HEK293T (cell line): ENCODE measurements around the gene TBC1D8.

Experiments used
- CTCF ChIA-PET: fragments of 350-600 bp; formaldehyde crosslinking; extraction: SDS; loops from one replicate; lab custom pipeline; 2021; ENCODE audit warnings: antibody characterized with exemption, inconsistent platforms; lab: Yijun Ruan, JAX
- POLR2A ChIA-PET: fragments of 350-600 bp; formaldehyde crosslinking; extraction: SDS; loops from one replicate; lab custom pipeline; 2020; ENCODE audit warnings: antibody characterized with exemption, inconsistent platforms; lab: Yijun Ruan, JAX
- DNase-seq: peaks from one replicate; pipeline ENCODE4 v3.0.0; 2012; ENCODE audit warnings: mixed read lengths; ENCODE audit errors: extremely low spot score
- ARNT ChIP-seq: fragments of 450-650 bp; IDR thresholded peaks from 2 replicates; pipeline ENCODE4 v1.6.1; 2017; ENCODE audit warnings: mild to moderate bottlenecking
- BHLHE40 ChIP-seq: fragments of 450-650 bp; IDR thresholded peaks from 2 replicates; pipeline ENCODE4 v1.6.1; 2016; ENCODE audit warnings: mild to moderate bottlenecking, moderate library complexity, borderline replicate concordance
- CTBP1 ChIP-seq: fragments of 450-650 bp; IDR thresholded peaks from 2 replicates; pipeline ENCODE4 v1.6.1; 2016; ENCODE audit warnings: borderline replicate concordance
- ELF4 ChIP-seq: fragments of 450-650 bp; IDR thresholded peaks from 2 replicates; pipeline ENCODE4 v1.6.1; 2017; ENCODE audit warnings: antibody characterized with exemption
- FOXA1 ChIP-seq: fragments of 450-650 bp; IDR thresholded peaks from 2 replicates; pipeline ENCODE4 v1.6.1; 2016; ENCODE audit warnings: mild to moderate bottlenecking
- FOXK2 ChIP-seq: fragments of 450-650 bp; IDR thresholded peaks from 2 replicates; pipeline ENCODE4 v1.6.1; 2016; ENCODE audit warnings: mild to moderate bottlenecking
- FOXM1 ChIP-seq: fragments of 450-650 bp; IDR thresholded peaks from 2 replicates; pipeline ENCODE4 v1.6.1; 2017; ENCODE audit warnings: mild to moderate bottlenecking, borderline replicate concordance
- HDGF ChIP-seq: fragments of 450-650 bp; IDR thresholded peaks from 2 replicates; pipeline ENCODE4 v1.6.1; 2017; ENCODE audit warnings: antibody characterized with exemption, borderline replicate concordance
- L3MBTL2 ChIP-seq: fragments of 450-650 bp; conservative IDR thresholded peaks from 2 replicates; pipeline ENCODE4 v1.6.1; 2016; ENCODE audit warnings: mild to moderate bottlenecking
- LEF1 ChIP-seq: fragments of 450-650 bp; IDR thresholded peaks from 2 replicates; pipeline ENCODE4 v1.6.1; 2017; ENCODE audit warnings: mild to moderate bottlenecking, borderline replicate concordance
- NFRKB ChIP-seq: fragments of 450-650 bp; IDR thresholded peaks from 2 replicates; pipeline ENCODE4 v1.6.1; 2016; ENCODE audit warnings: mild to moderate bottlenecking, moderate library complexity
- PKNOX1 ChIP-seq: fragments of 450-650 bp; IDR thresholded peaks from 2 replicates; pipeline ENCODE4 v1.6.1; 2016
- SP1 ChIP-seq: fragments of 450-650 bp; IDR thresholded peaks from 2 replicates; pipeline ENCODE4 v1.6.1; 2017
- SUZ12 ChIP-seq: fragments of 450-650 bp; IDR thresholded peaks from 2 replicates; pipeline ENCODE4 v1.6.1; 2016; ENCODE audit warnings: mild to moderate bottlenecking
- TARDBP ChIP-seq: fragments of 450-650 bp; IDR thresholded peaks from 2 replicates; pipeline ENCODE4 v1.6.1; 2016
- ZNF384 ChIP-seq: fragments of 450-650 bp; IDR thresholded peaks from 2 replicates; pipeline ENCODE4 v1.6.1; 2016

Gene TBC1D8

GRCh38 chr2:101146535-101146934 is 4.6 kb downstream of the TBC1D8 start:
- ChIA-PET CTCF (no interaction called here), POLR2A (interaction anchor here (2.0 kb wide), 1 partner anchor 145 kb away, joined by 5 read pairs; the partner anchor contains the start of gene RPL31)
- DNase-seq, result no peak
- TF ChIP-seq SUZ12, result no peak
- TF ChIP-seq TARDBP, result no peak
- TF ChIP-seq FOXA1, result no peak
- no peak for TF ChIP-seq ZNF384
- no peak for TF ChIP-seq ELF4
- no peak for TF ChIP-seq BHLHE40
- TF ChIP-seq LEF1, result no peak

DNA sequence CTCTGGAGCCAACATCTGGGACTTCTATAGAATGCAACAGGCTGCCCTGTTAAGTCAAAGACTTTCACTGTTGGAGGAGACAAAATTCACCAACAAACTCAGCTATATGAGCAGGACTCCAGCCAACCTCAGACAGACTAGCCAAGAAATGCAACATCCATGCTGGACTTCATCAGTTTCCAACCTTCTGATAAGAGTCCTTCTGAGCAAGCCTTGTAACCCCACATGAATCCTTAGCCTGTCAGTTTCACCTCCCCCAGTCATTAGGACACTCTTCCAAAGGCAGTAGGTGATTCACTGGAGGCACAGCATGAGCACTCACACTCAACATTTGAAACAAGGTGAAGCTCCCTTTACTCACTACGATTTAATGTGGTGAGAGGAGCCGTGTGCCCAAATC is 5.8 kb downstream of the TBC1D8 start:
- ChIA-PET POLR2A (interaction anchor here (0.7 to 2.0 kb wide), 2 partner anchors 143 to 766 kb away, joined by 3 to 5 read pairs; partner anchors contain the start of gene RPL31), CTCF (no interaction called here)
- no peak for DNase-seq
- no peak for TF ChIP-seq SUZ12
- no peak for TF ChIP-seq L3MBTL2
- TF ChIP-seq FOXK2, result no peak
- TF ChIP-seq LEF1, result no peak
- no peak for TF ChIP-seq ARNT
- TF ChIP-seq BHLHE40, result no peak
- no peak for TF ChIP-seq CTBP1
- no peak for TF ChIP-seq PKNOX1
- TF ChIP-seq SP1, result no peak

- TF ChIP-seq PKNOX1, result no peak
- TF ChIP-seq SP1, result no peak
- no peak for TF ChIP-seq L3MBTL2
- no peak for TF ChIP-seq ELF4
- TF ChIP-seq NFRKB, result no peak
- no peak for TF ChIP-seq FOXM1
- TF ChIP-seq BHLHE40, result no peak
- no peak for TF ChIP-seq HDGF
- no peak for TF ChIP-seq LEF1
- TF ChIP-seq SUZ12, result no peak
- no peak for TF ChIP-seq TARDBP
- TF ChIP-seq FOXA1, result no peak
- no peak for TF ChIP-seq ARNT
- TF ChIP-seq CTBP1, result no peak
- no peak for TF ChIP-seq ZNF384
- TF ChIP-seq FOXK2, result no peak
- POLR2A ChIA-PET, result no interaction called here
- CTCF ChIA-PET, result no interaction called here
- DNase-seq, result no peak
These were observed 9.0 kb downstream of the TBC1D8 start for GRCh38 chr2:101142163-101142562.

DNA sequence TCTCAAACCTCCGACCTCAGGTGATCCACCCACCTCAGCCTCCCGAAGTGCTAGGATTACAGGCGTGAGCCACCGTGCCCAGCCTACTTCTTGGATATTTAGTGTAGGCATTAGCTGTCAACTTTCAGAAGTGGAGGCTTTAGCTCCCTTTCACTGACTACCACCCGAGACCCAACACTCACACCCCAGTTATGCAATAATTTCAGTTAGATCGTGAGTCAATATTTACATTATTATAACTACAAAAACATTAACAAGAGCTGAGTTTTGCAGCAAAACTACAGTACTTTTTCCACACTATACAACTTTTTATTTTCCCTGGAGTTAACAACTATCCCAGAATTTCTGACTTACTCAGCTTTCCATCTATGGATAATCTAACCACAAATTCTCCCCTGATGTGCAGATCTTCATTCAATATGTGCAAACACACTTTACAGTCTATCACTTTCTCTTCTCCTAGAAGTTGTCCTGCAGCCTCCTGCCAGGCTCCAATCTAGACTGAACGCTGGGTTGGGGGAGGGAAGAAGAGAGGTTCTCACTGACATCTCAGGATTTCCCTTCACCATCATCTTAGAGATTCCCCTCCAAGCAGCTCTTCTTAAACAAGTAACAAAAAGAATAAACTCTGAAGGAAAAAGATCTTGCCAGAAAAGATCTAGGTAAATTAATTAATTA is 10.1 kb downstream of the TBC1D8 start:
- ChIA-PET POLR2A (interaction anchor here (1.2 to 2.3 kb wide), 2 partner anchors 9 to 77 kb away, joined by 3 to 9 read pairs; partner anchors contain the start of gene TBC1D8), CTCF (interaction anchor here (0.6 to 1.0 kb wide), 2 partner anchors 22 to 293 kb away, joined by 3 to 4 read pairs; no protein-coding TSS in a partner anchor)
- TF ChIP-seq NFRKB (no peak), HDGF (no peak), TARDBP (no peak), ARNT (no peak), ELF4 (no peak), PKNOX1 (no peak), LEF1 (no peak), CTBP1 (no peak), FOXK2 (no peak), ZNF384 (no peak), L3MBTL2 (no peak)
- DNase-seq, result no peak

GRCh38 chr2:101140237-101140636 is 10.9 kb downstream of the TBC1D8 start:
- ChIA-PET CTCF (interaction anchor here (1.0 kb wide), 1 partner anchor 21 kb away, joined by 3 read pairs; no protein-coding TSS in a partner anchor), POLR2A (interaction anchor here (1.2 to 2.3 kb wide), 2 partner anchors 10 to 78 kb away, joined by 3 to 9 read pairs; partner anchors contain the start of gene TBC1D8)
- no peak for TF ChIP-seq FOXA1
- no peak for TF ChIP-seq BHLHE40
- TF ChIP-seq PKNOX1, result no peak
- no peak for TF ChIP-seq ELF4
- no peak for TF ChIP-seq SP1
- no peak for TF ChIP-seq FOXK2
- TF ChIP-seq L3MBTL2, result no peak
- TF ChIP-seq SUZ12, result no peak
- TF ChIP-seq HDGF, result no peak
- TF ChIP-seq LEF1, result no peak
- no peak for TF ChIP-seq NFRKB
- DNase-seq, result no peak

- ChIA-PET POLR2A (interaction anchor here (2.3 kb wide), 1 partner anchor 11 kb away, joined by 9 read pairs; the partner anchor contains the start of gene TBC1D8), CTCF (no interaction called here)
- TF ChIP-seq FOXA1 (no peak), NFRKB (no peak), ARNT (no peak), PKNOX1 (no peak)
- DNase-seq, result no peak
These were observed 11.7 kb downstream of the TBC1D8 start for GRCh38 chr2:101139495-101139894.
